CD4-positive, CD25-positive, alpha-beta regulatory T cell (primary cell): ENCODE results near the gene ARID3A. TPM values are rescaled to one million over a fixed set of nuclear protein-coding genes. Genes with fewer than 3 reads are reported as not detected.

Source experiments
- ATAC-seq, 2 donors: fragments of 150-1000 bp; cut with Tn5 transposase; one replicate each; pipeline ENCODE4 v1.10.0; 2021; ENCODE audit warnings: low read depth in 2 of 2, moderate number of reproducible peaks in 2 of 2, moderate library complexity in 1 of 2
- DNase-seq, 3 donors: peaks; one replicate each; pipeline versions ENCODE4 v3.0.0 to v3.0.0-alpha.2; 2012 to 2022; ENCODE audit warnings: mixed read lengths in 1 of 3
- H3K27ac ChIP-seq: one replicate; pipeline ENCODE4 v1.7.0; 2013; ENCODE audit warnings: mild to moderate bottlenecking, low read length; ENCODE audit not compliant: insufficient read depth, poor library complexity, severe bottlenecking
- H3K27me3 ChIP-seq: one replicate; pipeline ENCODE4 v1.7.0; 2013; ENCODE audit warnings: low read length; ENCODE audit not compliant: control insufficient read depth, insufficient read depth
- H3K36me3 ChIP-seq: one replicate; pipeline ENCODE4 v1.7.0; 2013; ENCODE audit warnings: mild to moderate bottlenecking, low read length, moderate library complexity; ENCODE audit not compliant: control insufficient read depth, insufficient read depth
- H3K4me1 ChIP-seq: 2 replicates; pipeline ENCODE4 v1.7.0; 2013; ENCODE audit warnings: mild to moderate bottlenecking, low read length; ENCODE audit not compliant: insufficient read depth, control insufficient read depth, poor library complexity, severe bottlenecking
- H3K4me3 ChIP-seq: one replicate; pipeline ENCODE4 v1.7.0; 2013; ENCODE audit warnings: low read depth, mild to moderate bottlenecking, low read length, moderate library complexity
- H3K9me3 ChIP-seq, 2 experiments: 1 replicate in 1 of 2; 2 replicates in 1 of 2; pipeline ENCODE4 v1.7.0; 2013; ENCODE audit warnings: low read length in 2 of 2, mild to moderate bottlenecking in 1 of 2, moderate library complexity in 1 of 2; ENCODE audit not compliant: control insufficient read depth in 2 of 2
- H3K27ac Mint-ChIP-seq, 3 donors: one replicate each; pipeline ENCODE4 v1.8.0; 2020 to 2022; ENCODE audit warnings: mild to moderate bottlenecking in 3 of 3, mixed read lengths in 3 of 3, moderate library complexity in 2 of 3
- H3K27me3 Mint-ChIP-seq: one replicate; pipeline ENCODE4 v1.8.0; 2022; ENCODE audit warnings: mild to moderate bottlenecking, mixed read lengths
- H3K36me3 Mint-ChIP-seq: one replicate; pipeline ENCODE4 v1.8.0; 2020; ENCODE audit warnings: mixed read lengths
- H3K4me1 Mint-ChIP-seq, 4 donors: one replicate each; pipeline ENCODE4 v1.8.0; 2020 to 2022; ENCODE audit warnings: mixed read lengths in 4 of 4, mild to moderate bottlenecking in 1 of 4
- H3K4me3 Mint-ChIP-seq, 4 donors: one replicate each; pipeline ENCODE4 v1.8.0; 2020 to 2022; ENCODE audit warnings: mild to moderate bottlenecking in 4 of 4, mixed read lengths in 4 of 4, moderate library complexity in 3 of 4
- H3K9me3 Mint-ChIP-seq, 7 donors: one replicate each; pipeline ENCODE4 v1.8.0; 2020 to 2022; ENCODE audit warnings: mixed read lengths in 7 of 7, mild to moderate bottlenecking in 3 of 7, moderate library complexity in 2 of 7
- polyA plus RNA-seq, 4 donors: library from polyadenylated mRNA; unstranded; fragments of 300-500 nt; fragmentation: Illumina TruSeq; gene quantifications; one replicate each; pipeline ENCODE4 v1.2.3, GENCODE V29; 2021
- total RNA-seq: library from RNA; stranded (reverse); gene quantifications from one replicate; pipeline ENCODE4 v1.2.3, GENCODE V29; 2022

ARID3A gene
- total and polyA plus RNA-seq, 5 donors from 2014 or later, result 0.63 to 14.4 (median 1.3) TPM

DNA sequence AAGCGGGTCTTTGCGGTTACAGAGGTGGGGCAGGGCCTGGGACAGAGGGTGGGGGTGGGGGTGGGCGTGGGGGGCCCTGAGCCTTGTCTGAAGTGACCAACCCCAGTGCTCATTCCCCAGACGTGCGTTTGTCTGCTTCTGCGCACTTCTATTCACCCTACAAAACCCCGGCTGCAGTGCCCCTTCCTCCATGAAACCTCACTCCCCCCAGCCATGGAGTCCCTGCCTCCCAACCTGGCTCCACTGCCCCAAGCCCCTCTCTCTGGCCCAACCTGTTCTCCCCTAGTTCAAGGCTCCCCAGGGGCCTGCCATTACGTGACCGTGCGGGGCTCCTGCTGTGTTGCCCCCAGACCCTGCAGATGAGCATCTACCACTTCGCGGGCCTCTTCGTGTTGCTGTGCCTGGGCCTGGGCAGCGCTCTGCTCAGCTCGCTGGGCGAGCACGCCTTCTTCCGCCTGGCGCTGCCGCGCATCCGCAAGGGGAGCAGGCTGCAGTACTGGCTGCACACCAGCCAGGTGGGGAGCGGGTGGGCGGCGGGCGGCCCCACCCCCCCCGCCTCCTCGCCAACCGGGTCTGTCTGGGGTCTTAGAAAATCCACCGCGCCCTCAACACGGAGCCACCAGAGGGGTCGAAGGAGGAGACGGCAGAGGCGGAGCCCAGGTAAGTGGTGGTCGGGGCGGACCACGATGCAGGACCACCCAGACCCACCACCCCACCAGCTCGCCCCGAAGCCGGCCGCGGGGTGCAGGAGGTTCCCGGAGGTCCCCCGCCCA is 82.6 kb downstream of the ARID3A start:
- Mint-ChIP-seq H3K36me3 (no peaks in the 10 kb centered on the region), H3K9me3 (no peaks in the 10 kb centered on the region), H3K4me3 (no peak overlapping the region), H3K27ac (no peak overlapping the region), H3K4me1 (peaks cover 0 to 3% (median 0%) of the 10 kb centered on the region in 4 donors), H3K27me3 (no peaks in the 10 kb centered on the region)
- H3K27ac ChIP-seq, result no peak overlapping the region
- no peak for DNase-seq
- H3K36me3 ChIP-seq, result peaks cover 16% of the 10 kb centered on the region
- no peaks in the 10 kb centered on the region for H3K4me1 ChIP-seq
- no peak for ATAC-seq
- H3K4me3 ChIP-seq, result no peak overlapping the region
- no peaks in the 10 kb centered on the region for H3K27me3 ChIP-seq
- no peaks in the 10 kb centered on the region for H3K9me3 ChIP-seq

- H3K4me3 Mint-ChIP-seq, result no peak overlapping the region
- ATAC-seq, result no peak
Observed at GRCh38 chr19:1009041-1009980, 83.5 kb downstream of the ARID3A start.

GRCh38 chr19:1009981-1010538 is 84.2 kb downstream of the ARID3A start:
- Mint-ChIP-seq H3K4me3 (no peak overlapping the region), H3K27me3 (no peaks in the 10 kb centered on the region), H3K4me1 (peaks cover 0 to 2% (median 0%) of the 10 kb centered on the region in 4 donors), H3K27ac (no peak overlapping the region), H3K9me3 (no peaks in the 10 kb centered on the region), H3K36me3 (no peaks in the 10 kb centered on the region)
- H3K4me3 ChIP-seq, result no peak overlapping the region
- H3K9me3 ChIP-seq, result no peaks in the 10 kb centered on the region
- H3K27me3 ChIP-seq, result no peaks in the 10 kb centered on the region
- ATAC-seq, result no peak
- no peak overlapping the region for H3K27ac ChIP-seq
- no peak for DNase-seq
- H3K36me3 ChIP-seq, result peaks cover 17% of the 10 kb centered on the region
- no peaks in the 10 kb centered on the region for H3K4me1 ChIP-seq

More at GRCh38 chr19:1009041-1009980, 83.5 kb downstream of the ARID3A start:
- Mint-ChIP-seq H3K36me3 (no peaks in the 10 kb centered on the region), H3K27ac (no peak overlapping the region), H3K4me1 (peaks cover 0 to 3% (median 0%) of the 10 kb centered on the region in 4 donors), H3K27me3 (no peaks in the 10 kb centered on the region), H3K9me3 (no peaks in the 10 kb centered on the region)
- Histone ChIP-seq H3K36me3 (peaks cover 17% of the 10 kb centered on the region), H3K4me3 (no peak overlapping the region), H3K27me3 (no peaks in the 10 kb centered on the region), H3K27ac (no peak overlapping the region), H3K9me3 (no peaks in the 10 kb centered on the region), H3K4me1 (no peaks in the 10 kb centered on the region)
- no peak for DNase-seq

- no peak overlapping the region for H3K4me3 Mint-ChIP-seq
- no peak for ATAC-seq
- peaks cover 0 to 4% (median 0%) of the 10 kb centered on the region in 4 donors for H3K4me1 Mint-ChIP-seq
- no peaks in the 10 kb centered on the region for H3K9me3 Mint-ChIP-seq
- H3K27me3 ChIP-seq, result no peaks in the 10 kb centered on the region
- DNase-seq, result no peak
- H3K9me3 ChIP-seq, result no peaks in the 10 kb centered on the region
- H3K36me3 ChIP-seq, result peaks cover 17% of the 10 kb centered on the region
- H3K4me3 ChIP-seq, result no peak overlapping the region
- H3K36me3 Mint-ChIP-seq, result no peaks in the 10 kb centered on the region
- H3K27me3 Mint-ChIP-seq, result no peaks in the 10 kb centered on the region
- H3K27ac ChIP-seq, result no peak overlapping the region
- peaks cover 7% of the 10 kb centered on the region for H3K4me1 ChIP-seq
- no peak overlapping the region for H3K27ac Mint-ChIP-seq
Observed at GRCh38 chr19:1010586-1011510, 85.0 kb downstream of the ARID3A start.

GRCh38 chr19:1011831-1012333 is 86.0 kb downstream of the ARID3A start:
- H3K27ac ChIP-seq, result no peak overlapping the region
- Mint-ChIP-seq H3K4me1 (peaks cover 0 to 14% (median 1%) of the 10 kb centered on the region in 4 donors), H3K27me3 (peaks cover 3% of the 10 kb centered on the region), H3K4me3 (no peak overlapping the region), H3K27ac (no peak overlapping the region), H3K9me3 (no peaks in the 10 kb centered on the region), H3K36me3 (no peaks in the 10 kb centered on the region)
- H3K4me3 ChIP-seq, result no peak overlapping the region
- H3K9me3 ChIP-seq, result no peaks in the 10 kb centered on the region
- H3K36me3 ChIP-seq, result peaks cover 17% of the 10 kb centered on the region
- no peaks in the 10 kb centered on the region for H3K27me3 ChIP-seq
- H3K4me1 ChIP-seq, result peaks cover 15% of the 10 kb centered on the region
- no peak for DNase-seq
- ATAC-seq, result no peak

DNA sequence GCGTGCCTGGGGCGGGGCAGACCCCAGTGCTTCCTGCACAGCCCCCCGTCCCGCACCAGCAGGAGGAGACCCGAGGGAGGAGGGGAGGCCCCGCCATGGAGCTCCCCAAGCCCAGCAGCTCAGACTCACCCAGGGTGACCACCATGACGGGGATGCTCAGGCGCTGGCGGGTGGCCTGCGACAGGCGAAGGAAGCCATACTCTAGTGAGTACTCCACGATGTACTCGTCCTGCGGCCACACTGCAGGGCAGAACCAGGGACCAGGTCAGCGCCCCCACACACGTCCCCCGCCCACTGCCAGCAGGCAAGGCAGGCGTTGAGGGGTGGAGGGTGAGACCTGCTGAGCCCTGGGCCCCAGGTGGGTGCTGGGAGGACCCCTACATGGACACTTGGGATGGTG is 86.5 kb downstream of the ARID3A start:
- Mint-ChIP-seq H3K4me1 (peaks cover 0 to 18% (median 4%) of the 10 kb centered on the region in 4 donors), H3K27me3 (peaks cover 5% of the 10 kb centered on the region), H3K9me3 (no peaks in the 10 kb centered on the region), H3K27ac (no peak overlapping the region), H3K4me3 (no peak overlapping the region), H3K36me3 (no peaks in the 10 kb centered on the region)
- Histone ChIP-seq H3K9me3 (no peaks in the 10 kb centered on the region), H3K4me1 (peaks cover 20% of the 10 kb centered on the region), H3K27ac (no peak overlapping the region), H3K36me3 (peaks cover 17% of the 10 kb centered on the region), H3K27me3 (no peaks in the 10 kb centered on the region), H3K4me3 (no peak overlapping the region)
- ATAC-seq (no peak), DNase-seq (no peak)

DNA sequence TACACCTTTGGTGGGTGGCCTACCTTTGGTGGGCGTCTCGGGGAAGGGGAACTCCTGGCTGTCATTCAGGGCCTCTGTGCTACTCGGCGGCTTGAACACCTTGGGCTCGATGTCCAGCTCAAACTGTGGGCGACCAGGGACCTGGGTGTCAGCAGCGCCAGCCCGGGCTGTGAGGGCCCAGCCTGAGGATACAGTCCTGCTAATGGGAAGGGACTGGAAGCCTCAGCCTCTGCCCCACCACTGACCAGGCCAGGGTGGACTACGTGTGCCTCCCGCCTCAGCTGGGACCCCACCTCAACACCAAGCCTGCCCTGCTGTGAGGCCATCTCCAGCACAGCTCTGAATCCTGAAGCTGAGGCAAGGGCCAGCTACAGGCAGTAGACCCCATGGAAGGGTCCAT is 87.4 kb downstream of the ARID3A start:
- H3K9me3 ChIP-seq, result no peaks in the 10 kb centered on the region
- H3K36me3 Mint-ChIP-seq, result no peaks in the 10 kb centered on the region
- no peaks in the 10 kb centered on the region for H3K9me3 Mint-ChIP-seq
- H3K4me1 ChIP-seq, result peaks cover 29% of the 10 kb centered on the region
- no peak overlapping the region for H3K27ac Mint-ChIP-seq
- H3K27ac ChIP-seq, result no peak overlapping the region
- H3K4me3 ChIP-seq, result no peak overlapping the region
- no peaks in the 10 kb centered on the region for H3K27me3 ChIP-seq
- peaks cover 17% of the 10 kb centered on the region for H3K36me3 ChIP-seq
- ATAC-seq (no peak), DNase-seq (no peak)
- H3K27me3 Mint-ChIP-seq, result peaks cover 5% of the 10 kb centered on the region
- peaks cover 0 to 27% (median 8%) of the 10 kb centered on the region in 4 donors for H3K4me1 Mint-ChIP-seq
- no peak overlapping the region for H3K4me3 Mint-ChIP-seq
